Mesendoderm (in vitro differentiated cells): ENCODE measurements around the gene CTNS.
A peak's percentile ranks its signal among the peaks of the same experiment; 100 is the strongest.

Experiments used
- DNase-seq: peaks from one replicate; pipeline ENCODE4 v3.0.0; 2013
- H2AK5ac ChIP-seq: 2 replicates; pipeline ENCODE4 v1.6.1; 2013; ENCODE audit warnings: low read length, inconsistent platforms
- H2BK120ac ChIP-seq: 2 replicates; pipeline ENCODE4 v1.6.1; 2013; ENCODE audit warnings: low read depth, mild to moderate bottlenecking, low read length, moderate library complexity, mixed read lengths
- H2BK15ac ChIP-seq: replicated peaks from 2 replicates; pipeline ENCODE4 v1.6.1; 2013; ENCODE audit warnings: low read depth, mild to moderate bottlenecking, moderate library complexity
- H2BK5ac ChIP-seq: 2 replicates; pipeline ENCODE4 v1.6.1; 2013; ENCODE audit warnings: low read length, inconsistent platforms
- H3K18ac ChIP-seq: 2 replicates; pipeline ENCODE4 v1.6.1; 2013; ENCODE audit warnings: mild to moderate bottlenecking, low read length, mixed read lengths
- H3K23ac ChIP-seq: one replicate; pipeline ENCODE4 v1.6.1; 2013; ENCODE audit warnings: low read length
- H3K27ac ChIP-seq: 2 replicates; pipeline ENCODE4 v1.5.1; 2013; ENCODE audit warnings: low read depth, mild to moderate bottlenecking, inconsistent platforms, low read length, moderate library complexity
- H3K27me3 ChIP-seq: 2 replicates; pipeline ENCODE4 v1.6.1; 2013; ENCODE audit warnings: low read length, control low read depth, mild to moderate bottlenecking, inconsistent platforms; ENCODE audit not compliant: insufficient read depth, poor library complexity
- H3K36me3 ChIP-seq: 2 replicates; pipeline ENCODE4 v1.6.1; 2013; ENCODE audit warnings: low read length, inconsistent platforms; ENCODE audit not compliant: control insufficient read depth, insufficient read depth
- H3K4ac ChIP-seq: one replicate; pipeline ENCODE4 v1.6.1; 2013; ENCODE audit warnings: low read depth, mild to moderate bottlenecking, low read length, moderate library complexity
- H3K4me1 ChIP-seq: 2 replicates; pipeline ENCODE4 v1.6.1; 2013; ENCODE audit warnings: low read depth, low read length, inconsistent platforms; ENCODE audit not compliant: control insufficient read depth
- H3K4me2 ChIP-seq: 2 replicates; pipeline ENCODE4 v1.6.1; 2013; ENCODE audit warnings: low read length
- H3K4me3 ChIP-seq: 2 replicates; pipeline ENCODE4 v1.5.1; 2013; ENCODE audit warnings: mild to moderate bottlenecking, low read length
- H3K56ac ChIP-seq: one replicate; pipeline ENCODE4 v1.6.1; 2013; ENCODE audit warnings: low read length
- H3K79me1 ChIP-seq: 2 replicates; pipeline ENCODE4 v1.6.1; 2013; ENCODE audit warnings: low read length, inconsistent platforms
- H3K79me2 ChIP-seq: 2 replicates; pipeline ENCODE4 v1.6.1; 2013; ENCODE audit warnings: mild to moderate bottlenecking, low read length; ENCODE audit not compliant: control insufficient read depth, insufficient read depth
- H3K9ac ChIP-seq: 2 replicates; pipeline ENCODE4 v1.6.1; 2013; ENCODE audit warnings: low read length, inconsistent platforms
- H4K5ac ChIP-seq: one replicate; pipeline ENCODE4 v1.6.1; 2013; ENCODE audit warnings: low read length
- H4K8ac ChIP-seq: one replicate; pipeline ENCODE4 v1.6.1; 2013; ENCODE audit warnings: low read depth, mild to moderate bottlenecking, control low read depth, low read length, moderate library complexity
- WGBS: extraction: QIAGEN DNeasy Blood & Tissue Kit; methylation state at CpG from one replicate; pipeline ENCODE4 v1.1.7; 2013; ENCODE audit warnings: low lambda C conversion rate, missing lambda C conversion rate; ENCODE audit not compliant: insufficient coverage; ENCODE audit errors: extremely low coverage; 5-methylcytosine and 5-hydroxymethylcytosine counted together

CTNS gene

GRCh38 chr17:3600529-3601205 lies 35.9 kb upstream of the CTNS start:
- H3K4me3 ChIP-seq: no peak overlapping the region

GRCh38 chr17:3602499-3602898 lies 34.1 kb upstream of the CTNS start:
- DNase-seq: peak; percentile 79
- no peak overlapping the region for H2AK5ac ChIP-seq
- H3K27ac ChIP-seq: no peak overlapping the region
- no peak overlapping the region for H4K8ac ChIP-seq
- H3K56ac ChIP-seq: no peak overlapping the region
- H3K79me1 ChIP-seq: no peaks in the 10 kb centered on the region
- no peaks in the 10 kb centered on the region for H3K27me3 ChIP-seq
- H3K18ac ChIP-seq: no peak overlapping the region
- H3K4me2 ChIP-seq: no peak overlapping the region
- H3K23ac ChIP-seq: no peak overlapping the region
- no peak overlapping the region for H3K4me3 ChIP-seq
- no peaks in the 10 kb centered on the region for H3K79me2 ChIP-seq
- peaks cover 5% of the 10 kb centered on the region for H3K36me3 ChIP-seq
- no CpG with 5 or more reads among the region's 16 CpGs for WGBS
- no peak overlapping the region for H4K5ac ChIP-seq
- H3K4me1 ChIP-seq: no peaks in the 10 kb centered on the region
- no peak overlapping the region for H2BK15ac ChIP-seq
- H2BK5ac ChIP-seq: no peak overlapping the region
- no peak overlapping the region for H3K9ac ChIP-seq
- no peak overlapping the region for H2BK120ac ChIP-seq
- no peak overlapping the region for H3K4ac ChIP-seq

More at GRCh38 chr17:3600529-3601205, 35.9 kb upstream of the CTNS start:
- no peak overlapping the region for H2BK120ac ChIP-seq
- H3K36me3 ChIP-seq: no peaks in the 10 kb centered on the region
- no peak overlapping the region for H3K4ac ChIP-seq
- H3K79me2 ChIP-seq: no peaks in the 10 kb centered on the region
- H3K79me1 ChIP-seq: no peaks in the 10 kb centered on the region
- H3K9ac ChIP-seq: no peak overlapping the region
- H3K4me1 ChIP-seq: no peaks in the 10 kb centered on the region
- no peak overlapping the region for H3K4me2 ChIP-seq
- no peak overlapping the region for H2BK5ac ChIP-seq
- no peak overlapping the region for H3K23ac ChIP-seq
- no peak overlapping the region for H2AK5ac ChIP-seq
- no peak overlapping the region for H3K18ac ChIP-seq
- no peak overlapping the region for H4K5ac ChIP-seq
- H3K56ac ChIP-seq: no peak overlapping the region
- H2BK15ac ChIP-seq: no peak overlapping the region
- H4K8ac ChIP-seq: no peak overlapping the region
- no peak for DNase-seq
- no peaks in the 10 kb centered on the region for H3K27me3 ChIP-seq
- WGBS: no CpG with 5 or more reads among the region's 15 CpGs
- no peak overlapping the region for H3K27ac ChIP-seq

GRCh38 chr17:3603119-3603869 lies 33.3 kb upstream of the CTNS start:
- Histone ChIP-seq H3K4ac (no peak overlapping the region), H3K23ac (no peak overlapping the region), H2BK120ac (no peak overlapping the region), H3K27ac (no peak overlapping the region), H3K79me1 (no peaks in the 10 kb centered on the region), H2BK5ac (no peak overlapping the region), H4K8ac (no peak overlapping the region), H4K5ac (no peak overlapping the region), H3K4me3 (no peak overlapping the region), H3K18ac (no peak overlapping the region), H3K79me2 (no peaks in the 10 kb centered on the region), H3K4me1 (no peaks in the 10 kb centered on the region), H3K27me3 (no peaks in the 10 kb centered on the region), H2BK15ac (no peak overlapping the region), H3K36me3 (peaks cover 5% of the 10 kb centered on the region), H2AK5ac (no peak overlapping the region), H3K9ac (no peak overlapping the region), H3K56ac (no peak overlapping the region), H3K4me2 (no peak overlapping the region)
- WGBS: no CpG with 5 or more reads among the region's 17 CpGs
- no peak for DNase-seq

GRCh38 chr17:3603870-3604259 lies 32.7 kb upstream of the CTNS start:
- Histone ChIP-seq H4K5ac (no peak overlapping the region), H2BK5ac (no peak overlapping the region), H3K36me3 (peaks cover 8% of the 10 kb centered on the region), H2BK15ac (no peak overlapping the region), H3K4me1 (no peaks in the 10 kb centered on the region), H3K18ac (no peak overlapping the region), H3K4me2 (no peak overlapping the region), H3K27ac (no peak overlapping the region), H3K23ac (no peak overlapping the region), H3K27me3 (no peaks in the 10 kb centered on the region), H3K4ac (no peak overlapping the region), H3K9ac (no peak overlapping the region), H2AK5ac (no peak overlapping the region), H3K56ac (no peak overlapping the region), H2BK120ac (no peak overlapping the region), H3K79me1 (no peaks in the 10 kb centered on the region), H3K79me2 (no peaks in the 10 kb centered on the region), H4K8ac (no peak overlapping the region), H3K4me3 (no peak overlapping the region)
- DNase-seq: no peak
- no CpG with 5 or more reads among the region's 4 CpGs for WGBS

GRCh38 chr17:3609689-3610088 lies 26.9 kb upstream of the CTNS start:
- H3K36me3 ChIP-seq: peaks cover 14% of the 10 kb centered on the region

More at GRCh38 chr17:3609689-3610088, 26.9 kb upstream of the CTNS start:
- Histone ChIP-seq H3K4ac (no peak overlapping the region), H3K4me2 (no peak overlapping the region), H4K5ac (no peak overlapping the region), H3K4me1 (no peaks in the 10 kb centered on the region), H2BK120ac (no peak overlapping the region), H3K4me3 (no peak overlapping the region), H3K18ac (no peak overlapping the region), H3K79me1 (no peaks in the 10 kb centered on the region), H3K56ac (no peak overlapping the region), H3K79me2 (no peaks in the 10 kb centered on the region), H2BK5ac (no peak overlapping the region), H4K8ac (no peak overlapping the region), H3K9ac (no peak overlapping the region), H3K27me3 (no peaks in the 10 kb centered on the region), H2BK15ac (no peak overlapping the region), H2AK5ac (no peak overlapping the region), H3K27ac (no peak overlapping the region), H3K23ac (no peak overlapping the region)
- DNase-seq: no peak
- no CpG with 5 or more reads among the region's 10 CpGs for WGBS
